Activated CD8-positive, alpha-beta T cell treated with anti-CD3 and anti-CD28 coated beads for 36 hours (primary cell): ENCODE measurements around the gene ELP4. TPM values are rescaled to one million over a fixed set of nuclear protein-coding genes. Genes with fewer than 3 reads are reported as not detected.
"Not testable (repeated sequence)": the region's sequence is repeated elsewhere in the genome, so short reads cannot be mapped to it uniquely, and the experiment has no call there.

Experiments used
- ATAC-seq: fragments of 200-7000 bp; cut with Tn5 transposase; one replicate; pipeline ENCODE4 v1.10.0; 2021; ENCODE audit warnings: mild to moderate bottlenecking, moderate library complexity
- CTCF ChIA-PET: fragments of 350-600 bp; sonication (Branson Sonifier 250); formaldehyde crosslinking; loops from one replicate; lab custom pipeline; 2021; ENCODE audit warnings: antibody characterized with exemption; lab: Charles Lee
- POLR2A ChIA-PET: fragments of 350-600 bp; sonication (Branson Sonifier 250); formaldehyde crosslinking; loops from one replicate; lab custom pipeline; 2021; ENCODE audit warnings: antibody characterized with exemption; lab: Charles Lee
- DNase-seq: peaks from one replicate; pipeline ENCODE4 v3.0.0-alpha.2; 2020
- H3K27ac Mint-ChIP-seq: one replicate; pipeline ENCODE4 v1.8.0; 2021; ENCODE audit warnings: mild to moderate bottlenecking, mixed read lengths
- H3K27me3 Mint-ChIP-seq: one replicate; pipeline ENCODE4 v1.8.0; 2021; ENCODE audit warnings: mixed read lengths
- H3K36me3 Mint-ChIP-seq: one replicate; pipeline ENCODE4 v1.8.0; 2021; ENCODE audit warnings: low read depth, mixed read lengths
- H3K4me1 Mint-ChIP-seq: one replicate; pipeline ENCODE4 v1.8.0; 2021; ENCODE audit warnings: low read depth, mixed read lengths
- H3K4me3 Mint-ChIP-seq: one replicate; pipeline ENCODE4 v1.8.0; 2021; ENCODE audit warnings: mild to moderate bottlenecking, moderate library complexity, mixed read lengths
- H3K9me3 Mint-ChIP-seq: one replicate; pipeline ENCODE4 v1.8.0; 2021; ENCODE audit warnings: mixed read lengths
- CTCF ChIP-seq: fragments of 200-600 bp; IDR thresholded peaks from one replicate; pipeline ENCODE4 v1.8.0; 2022; ENCODE audit warnings: antibody characterized with exemption, mild to moderate bottlenecking
- intact Hi-C: fragments of 100-400 bp; cut with micrococcal nuclease; formaldehyde crosslinking; loops from one replicate; pipeline ENCODE4 v1.10.0; 2022
- total RNA-seq, 2 experiments: library from RNA; stranded (reverse); gene quantifications; one replicate each; pipeline ENCODE4 v1.2.3, GENCODE V29; 2021

The ELP4 gene
- total RNA-seq, 2 experiments from 2014 or later: 21.1 to 21.6 TPM

GRCh38 chr11:31560842-31561476 is 51.4 kb downstream of the ELP4 start:
- no peak overlapping the region for H3K4me3 Mint-ChIP-seq
- no peaks in the 10 kb centered on the region for H3K27me3 Mint-ChIP-seq
- no peaks in the 10 kb centered on the region for H3K4me1 Mint-ChIP-seq
- no peak for TF ChIP-seq CTCF
- intact Hi-C loops: no loop called here
- H3K36me3 Mint-ChIP-seq: peaks cover 5% of the 10 kb centered on the region
- CTCF ChIA-PET: no interaction called here
- ATAC-seq (no peak), DNase-seq (no peak)
- peaks cover 2% of the 10 kb centered on the region for H3K9me3 Mint-ChIP-seq
- H3K27ac Mint-ChIP-seq: no peak overlapping the region
- POLR2A ChIA-PET: no interaction called here

- H3K27me3 Mint-ChIP-seq, POLR2A ChIA-PET, CTCF ChIA-PET, H3K27ac Mint-ChIP-seq, H3K4me3 Mint-ChIP-seq, H3K9me3 Mint-ChIP-seq, ATAC-seq, H3K4me1 Mint-ChIP-seq, intact Hi-C loops, DNase-seq: not testable (repeated sequence)
- H3K36me3 Mint-ChIP-seq: peaks cover 20% of the 10 kb centered on the region
These were observed 55.0 kb downstream of the ELP4 start for GRCh38 chr11:31564517-31564916.

GRCh38 chr11:31574133-31574532 is 64.6 kb downstream of the ELP4 start:
- ATAC-seq, DNase-seq, H3K4me1 Mint-ChIP-seq, POLR2A ChIA-PET, H3K4me3 Mint-ChIP-seq, H3K27me3 Mint-ChIP-seq, H3K27ac Mint-ChIP-seq, intact Hi-C loops: not testable (repeated sequence)
- Mint-ChIP-seq H3K9me3 (peaks cover 22% of the 10 kb centered on the region), H3K36me3 (peaks cover 11% of the 10 kb centered on the region)
- CTCF ChIA-PET: interaction anchor here (1.4 kb wide), 1 partner anchor 65 kb away, joined by 4 read pairs; no protein-coding TSS in a partner anchor

GRCh38 chr11:31575764-31576163 is 66.2 kb downstream of the ELP4 start:
- H3K4me1 Mint-ChIP-seq, intact Hi-C loops, H3K27me3 Mint-ChIP-seq, ATAC-seq, H3K4me3 Mint-ChIP-seq, DNase-seq, CTCF ChIA-PET, POLR2A ChIA-PET, H3K27ac Mint-ChIP-seq: not testable (repeated sequence)
- Mint-ChIP-seq H3K9me3 (peaks cover 22% of the 10 kb centered on the region), H3K36me3 (peaks cover 12% of the 10 kb centered on the region)

- intact Hi-C loops, ATAC-seq, H3K27me3 Mint-ChIP-seq, POLR2A ChIA-PET, CTCF ChIA-PET, H3K4me3 Mint-ChIP-seq, H3K4me1 Mint-ChIP-seq, H3K36me3 Mint-ChIP-seq, DNase-seq, H3K27ac Mint-ChIP-seq: not testable (repeated sequence)
- H3K9me3 Mint-ChIP-seq: peaks cover 22% of the 10 kb centered on the region
These were observed 69.8 kb downstream of the ELP4 start for GRCh38 chr11:31579412-31579811.

GRCh38 chr11:31582697-31583096 is 73.1 kb downstream of the ELP4 start:
- Mint-ChIP-seq H3K4me3 (no peak overlapping the region), H3K9me3 (peaks cover 7% of the 10 kb centered on the region), H3K27ac (no peak overlapping the region), H3K4me1 (peaks cover 7% of the 10 kb centered on the region), H3K27me3 (no peaks in the 10 kb centered on the region), H3K36me3 (peaks cover 8% of the 10 kb centered on the region)
- TF ChIP-seq CTCF: no peak
- ChIA-PET POLR2A (no interaction called here), CTCF (no interaction called here)
- intact Hi-C loops: no loop called here
- ATAC-seq (no peak), DNase-seq (no peak)

GRCh38 chr11:31598454-31598853 is 88.9 kb downstream of the ELP4 start:
- H3K27ac Mint-ChIP-seq: no peak overlapping the region
- ATAC-seq: no peak
- no peak for TF ChIP-seq CTCF
- intact Hi-C loops: no loop called here
- DNase-seq: no peak
- no peaks in the 10 kb centered on the region for H3K27me3 Mint-ChIP-seq
- POLR2A ChIA-PET: no interaction called here
- CTCF ChIA-PET: no interaction called here
- H3K4me1 Mint-ChIP-seq: no peaks in the 10 kb centered on the region
- no peaks in the 10 kb centered on the region for H3K9me3 Mint-ChIP-seq
- H3K36me3 Mint-ChIP-seq: peaks cover 15% of the 10 kb centered on the region
- no peak overlapping the region for H3K4me3 Mint-ChIP-seq
